ENCODE measurements around the gene GEN1.
"Not testable (repeated sequence)": the region's sequence is repeated elsewhere in the genome, so short reads cannot be mapped to it uniquely, and the experiment has no call there.

GEN1 gene

DNA sequence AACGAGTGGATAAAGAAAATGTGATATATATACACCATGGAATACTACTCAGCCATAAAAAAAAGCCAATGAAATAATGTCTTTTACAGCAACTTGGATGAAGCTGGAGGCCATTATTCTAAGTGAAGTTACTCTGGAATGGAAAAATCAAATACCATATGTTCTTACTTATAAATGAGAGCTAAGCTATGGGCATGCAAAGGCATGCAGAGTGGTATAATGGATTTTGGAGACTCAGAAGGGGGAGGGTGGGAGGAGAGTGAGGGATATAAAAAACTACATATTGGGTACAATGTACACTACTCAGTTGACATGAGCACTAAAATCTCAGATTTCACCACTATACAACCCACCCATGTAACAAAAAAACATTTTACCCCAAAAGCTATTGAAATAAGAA is 60.7 kb downstream of the GEN1 start:
- Histone ChIP-seq H3K27me3 (ENCODE audit: insufficient read depth, low read length) (peaks cover 35% of the 10 kb centered on the region), H3K27ac (ENCODE audit: low read depth, low read length) (no peak overlapping the region), H2AFZ (ENCODE audit: low read length, unreplicated experiment) (no peak overlapping the region), H3K4me1 (ENCODE audit: control insufficient read depth, insufficient read depth, low read length, unreplicated experiment) (peaks cover 3% of the 10 kb centered on the region), H3K79me2 (ENCODE audit: control insufficient read depth, insufficient read depth, low read length, unreplicated experiment) (no peaks in the 10 kb centered on the region), H3K36me3 (ENCODE audit: insufficient read depth, low read length) (no peaks in the 10 kb centered on the region), H3K4me3 (ENCODE audit: low read depth, low read length) (no peak overlapping the region)

- Histone ChIP-seq H3K4me1 (ENCODE audit: control insufficient read depth, insufficient read depth, low read length, unreplicated experiment) (peaks cover 3% of the 10 kb centered on the region), H3K36me3 (ENCODE audit: insufficient read depth, low read length) (no peaks in the 10 kb centered on the region), H3K4me3 (ENCODE audit: low read depth, low read length) (no peak overlapping the region), H3K27ac (ENCODE audit: low read depth, low read length) (no peak overlapping the region), H3K27me3 (ENCODE audit: insufficient read depth, low read length) (peaks cover 28% of the 10 kb centered on the region; the same call in 1 of the 2 replicates), H3K79me2 (ENCODE audit: control insufficient read depth, insufficient read depth, low read length, unreplicated experiment) (no peaks in the 10 kb centered on the region), H2AFZ (ENCODE audit: low read length, unreplicated experiment) (no peak overlapping the region)
Observed at GRCh38 chr2:17815468-17816184, 61.7 kb downstream of the GEN1 start.

GRCh38 chr2:17816396-17817245 is 62.7 kb downstream of the GEN1 start, which contains the start of gene MSGN1:
TSS of gene MSGN1 (plus strand) at chr2:17816460. CDS start at chr2:17816519, 59 bp downstream.
- peaks cover 3% of the 10 kb centered on the region for H3K4me1 ChIP-seq (ENCODE audit: control insufficient read depth, insufficient read depth, low read length, unreplicated experiment)
- H3K4me3 ChIP-seq (ENCODE audit: low read depth, low read length), result no peak within 1 kb of the TSS
- H3K27me3 ChIP-seq (ENCODE audit: insufficient read depth, low read length), result peaks cover 33% of the 10 kb centered on the region; the same call in 1 of the 2 replicates
- H3K79me2 ChIP-seq (ENCODE audit: control insufficient read depth, insufficient read depth, low read length, unreplicated experiment), result no peaks in the 10 kb centered on the region
- H2AFZ ChIP-seq (ENCODE audit: low read length, unreplicated experiment), result no peak within 1 kb of the TSS
- no peak within 1 kb of the TSS for H3K27ac ChIP-seq (ENCODE audit: low read depth, low read length)
- no peaks in the 10 kb centered on the region for H3K36me3 ChIP-seq (ENCODE audit: insufficient read depth, low read length)

GRCh38 chr2:17818235-17818815 is 64.4 kb downstream of the GEN1 start:
- Histone ChIP-seq H2AFZ (ENCODE audit: low read length, unreplicated experiment) (no peak overlapping the region), H3K79me2 (ENCODE audit: control insufficient read depth, insufficient read depth, low read length, unreplicated experiment) (no peaks in the 10 kb centered on the region), H3K27me3 (ENCODE audit: insufficient read depth, low read length) (peaks cover 34% of the 10 kb centered on the region; the same call in 1 of the 2 replicates), H3K4me3 (ENCODE audit: low read depth, low read length) (no peak overlapping the region), H3K27ac (ENCODE audit: low read depth, low read length) (no peak overlapping the region), H3K36me3 (ENCODE audit: insufficient read depth, low read length) (no peaks in the 10 kb centered on the region), H3K4me1 (ENCODE audit: control insufficient read depth, insufficient read depth, low read length, unreplicated experiment) (peaks cover 1% of the 10 kb centered on the region)

- Histone ChIP-seq H3K27ac (ENCODE audit: low read depth, low read length) (no peak overlapping the region), H3K27me3 (ENCODE audit: insufficient read depth, low read length) (peaks cover 31% of the 10 kb centered on the region; the same call in 1 of the 2 replicates), H2AFZ (ENCODE audit: low read length, unreplicated experiment) (no peak overlapping the region), H3K36me3 (ENCODE audit: insufficient read depth, low read length) (no peaks in the 10 kb centered on the region), H3K4me1 (ENCODE audit: control insufficient read depth, insufficient read depth, low read length, unreplicated experiment) (no peaks in the 10 kb centered on the region), H3K79me2 (ENCODE audit: control insufficient read depth, insufficient read depth, low read length, unreplicated experiment) (no peaks in the 10 kb centered on the region), H3K4me3 (ENCODE audit: low read depth, low read length) (no peak overlapping the region)
Observed at GRCh38 chr2:17821080-17821479, 67.1 kb downstream of the GEN1 start.

GRCh38 chr2:17821535-17822444 is 67.9 kb downstream of the GEN1 start:
- Histone ChIP-seq H3K27ac (ENCODE audit: low read depth, low read length) (no peak overlapping the region), H3K4me1 (ENCODE audit: control insufficient read depth, insufficient read depth, low read length, unreplicated experiment) (no peaks in the 10 kb centered on the region), H3K27me3 (ENCODE audit: insufficient read depth, low read length) (peaks cover 31% of the 10 kb centered on the region; the same call in 1 of the 2 replicates), H3K4me3 (ENCODE audit: low read depth, low read length) (no peak overlapping the region), H3K36me3 (ENCODE audit: insufficient read depth, low read length) (no peaks in the 10 kb centered on the region), H3K79me2 (ENCODE audit: control insufficient read depth, insufficient read depth, low read length, unreplicated experiment) (no peaks in the 10 kb centered on the region), H2AFZ (ENCODE audit: low read length, unreplicated experiment) (no peak overlapping the region)

DNA sequence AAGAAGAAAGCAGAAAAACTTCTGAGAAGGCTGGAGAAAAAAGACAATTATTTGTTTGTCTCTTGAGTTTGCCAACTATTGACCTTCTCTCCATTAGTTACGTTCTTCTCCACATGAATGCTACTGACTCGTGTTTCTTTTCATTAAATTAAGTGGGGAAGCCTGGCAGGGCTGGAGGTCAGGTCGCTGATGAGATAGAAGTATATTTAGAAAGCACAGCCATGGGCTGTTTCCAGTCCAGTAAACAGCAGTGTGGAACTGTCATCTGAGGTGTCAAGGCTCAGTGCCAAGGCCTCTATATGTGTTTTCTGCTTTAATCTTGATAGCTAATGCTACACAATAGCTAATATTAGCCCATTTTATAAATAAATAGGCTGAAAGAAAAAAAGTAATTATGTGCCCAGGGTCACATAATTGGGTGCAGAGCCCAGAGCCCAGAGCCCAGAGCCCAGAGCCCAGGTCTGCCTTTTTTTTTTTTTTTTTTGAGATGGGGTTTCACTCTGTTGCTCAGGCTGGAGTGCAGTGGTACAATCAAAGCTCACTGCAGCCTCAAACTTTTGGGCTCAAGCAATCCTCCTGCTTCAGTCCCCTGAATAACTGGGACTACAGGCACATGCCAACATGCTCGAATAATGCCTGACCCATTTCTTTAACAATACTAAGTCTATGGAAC is 68.6 kb downstream of the GEN1 start:
- H3K27ac ChIP-seq (ENCODE audit: low read depth, low read length), result no peak overlapping the region
- no peaks in the 10 kb centered on the region for H3K4me1 ChIP-seq (ENCODE audit: control insufficient read depth, insufficient read depth, low read length, unreplicated experiment)
- no peak overlapping the region for H3K4me3 ChIP-seq (ENCODE audit: low read depth, low read length)

GRCh38 chr2:17823646-17824045 is 69.7 kb downstream of the GEN1 start:
- H3K36me3 ChIP-seq (ENCODE audit: insufficient read depth, low read length); H3K4me1 ChIP-seq (ENCODE audit: control insufficient read depth, insufficient read depth, low read length, unreplicated experiment); H3K4me3 ChIP-seq (ENCODE audit: low read depth, low read length); H2AFZ ChIP-seq (ENCODE audit: low read length, unreplicated experiment); H3K27ac ChIP-seq (ENCODE audit: low read depth, low read length); H3K79me2 ChIP-seq (ENCODE audit: control insufficient read depth, insufficient read depth, low read length, unreplicated experiment): not testable (repeated sequence)
- H3K27me3 ChIP-seq (ENCODE audit: insufficient read depth, low read length), result peaks cover 34% of the 10 kb centered on the region; the same call in 1 of the 2 replicates

More for the DNA sequence above, 68.6 kb downstream of the GEN1 start:
- Histone ChIP-seq H3K36me3 (ENCODE audit: insufficient read depth, low read length) (no peaks in the 10 kb centered on the region), H3K27me3 (ENCODE audit: insufficient read depth, low read length) (peaks cover 31% of the 10 kb centered on the region; the same call in 1 of the 2 replicates), H3K79me2 (ENCODE audit: control insufficient read depth, insufficient read depth, low read length, unreplicated experiment) (no peaks in the 10 kb centered on the region), H2AFZ (ENCODE audit: low read length, unreplicated experiment) (no peak overlapping the region)

- Histone ChIP-seq H3K79me2 (ENCODE audit: control insufficient read depth, insufficient read depth, low read length, unreplicated experiment) (no peaks in the 10 kb centered on the region), H2AFZ (ENCODE audit: low read length, unreplicated experiment) (no peak overlapping the region), H3K4me1 (ENCODE audit: control insufficient read depth, insufficient read depth, low read length, unreplicated experiment) (no peaks in the 10 kb centered on the region), H3K27ac (ENCODE audit: low read depth, low read length) (no peak overlapping the region), H3K36me3 (ENCODE audit: insufficient read depth, low read length) (no peaks in the 10 kb centered on the region), H3K4me3 (ENCODE audit: low read depth, low read length) (no peak overlapping the region), H3K27me3 (ENCODE audit: insufficient read depth, low read length) (peaks cover 46% of the 10 kb centered on the region)
Observed at GRCh38 chr2:17827316-17827715, 73.4 kb downstream of the GEN1 start.

All from ACC112 (cell line).